ENCODE measurements around the gene DIPK2A.
A peak's percentile ranks its signal among the peaks of the same experiment; 100 is the strongest.

DIPK2A gene

DNA sequence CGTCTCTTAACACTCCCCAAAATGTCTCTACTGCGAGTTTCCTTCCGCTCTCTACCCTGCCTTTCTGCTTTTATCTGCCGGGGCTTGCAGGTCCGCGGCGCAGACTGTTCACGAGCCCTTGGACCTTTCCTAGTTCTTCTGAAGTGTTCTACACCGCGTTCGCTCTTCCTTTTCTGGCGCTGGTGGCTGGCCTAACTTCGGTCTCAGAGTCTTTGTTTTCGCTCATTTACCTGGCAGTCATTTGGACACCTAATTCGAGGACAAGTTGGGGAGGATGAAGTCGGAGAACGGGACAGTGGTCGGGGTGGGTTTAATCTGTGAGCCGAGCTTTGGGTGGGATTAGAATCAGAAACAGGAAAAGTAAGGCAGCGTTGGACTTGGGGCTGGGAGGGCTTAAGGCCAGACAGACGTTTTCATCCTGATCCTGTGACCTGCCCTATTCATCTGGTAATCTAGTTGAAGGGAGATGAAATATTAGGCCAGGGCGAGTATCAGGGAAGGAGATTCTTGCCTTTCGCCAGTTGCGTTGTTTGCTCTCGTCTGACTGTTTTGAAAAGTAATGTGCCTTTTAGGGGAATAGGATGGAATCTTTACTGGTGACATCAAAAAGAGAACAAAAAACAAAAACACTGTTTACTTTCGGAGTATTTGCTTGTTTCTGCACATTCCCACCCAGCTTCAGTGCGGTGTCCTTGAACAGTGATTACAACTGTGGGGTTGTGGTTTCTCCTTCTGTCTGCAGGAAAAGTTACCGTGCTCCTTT, 1.8 kb downstream of the DIPK2A start:
- DNase-seq (ENCODE audit: low spot score): no peak
- in situ Hi-C loops (cut with MboI; ENCODE audit: low pct_unique_long_range_greater_than_20kb, low sequenced_read_pairs, unreplicated experiment): no loop called here
- TF ChIP-seq, protein P1, sequence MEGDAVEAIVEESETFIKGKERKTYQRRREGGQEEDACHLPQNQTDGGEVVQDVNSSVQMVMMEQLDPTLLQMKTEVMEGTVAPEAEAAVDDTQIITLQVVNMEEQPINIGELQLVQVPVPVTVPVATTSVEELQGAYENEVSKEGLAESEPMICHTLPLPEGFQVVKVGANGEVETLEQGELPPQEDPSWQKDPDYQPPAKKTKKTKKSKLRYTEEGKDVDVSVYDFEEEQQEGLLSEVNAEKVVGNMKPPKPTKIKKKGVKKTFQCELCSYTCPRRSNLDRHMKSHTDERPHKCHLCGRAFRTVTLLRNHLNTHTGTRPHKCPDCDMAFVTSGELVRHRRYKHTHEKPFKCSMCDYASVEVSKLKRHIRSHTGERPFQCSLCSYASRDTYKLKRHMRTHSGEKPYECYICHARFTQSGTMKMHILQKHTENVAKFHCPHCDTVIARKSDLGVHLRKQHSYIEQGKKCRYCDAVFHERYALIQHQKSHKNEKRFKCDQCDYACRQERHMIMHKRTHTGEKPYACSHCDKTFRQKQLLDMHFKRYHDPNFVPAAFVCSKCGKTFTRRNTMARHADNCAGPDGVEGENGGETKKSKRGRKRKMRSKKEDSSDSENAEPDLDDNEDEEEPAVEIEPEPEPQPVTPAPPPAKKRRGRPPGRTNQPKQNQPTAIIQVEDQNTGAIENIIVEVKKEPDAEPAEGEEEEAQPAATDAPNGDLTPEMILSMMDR (IDR thresholded peaks at IDR 0.05; ENCODE audit: extremely low read depth, insufficient read depth, missing control alignments): no peak

DNA sequence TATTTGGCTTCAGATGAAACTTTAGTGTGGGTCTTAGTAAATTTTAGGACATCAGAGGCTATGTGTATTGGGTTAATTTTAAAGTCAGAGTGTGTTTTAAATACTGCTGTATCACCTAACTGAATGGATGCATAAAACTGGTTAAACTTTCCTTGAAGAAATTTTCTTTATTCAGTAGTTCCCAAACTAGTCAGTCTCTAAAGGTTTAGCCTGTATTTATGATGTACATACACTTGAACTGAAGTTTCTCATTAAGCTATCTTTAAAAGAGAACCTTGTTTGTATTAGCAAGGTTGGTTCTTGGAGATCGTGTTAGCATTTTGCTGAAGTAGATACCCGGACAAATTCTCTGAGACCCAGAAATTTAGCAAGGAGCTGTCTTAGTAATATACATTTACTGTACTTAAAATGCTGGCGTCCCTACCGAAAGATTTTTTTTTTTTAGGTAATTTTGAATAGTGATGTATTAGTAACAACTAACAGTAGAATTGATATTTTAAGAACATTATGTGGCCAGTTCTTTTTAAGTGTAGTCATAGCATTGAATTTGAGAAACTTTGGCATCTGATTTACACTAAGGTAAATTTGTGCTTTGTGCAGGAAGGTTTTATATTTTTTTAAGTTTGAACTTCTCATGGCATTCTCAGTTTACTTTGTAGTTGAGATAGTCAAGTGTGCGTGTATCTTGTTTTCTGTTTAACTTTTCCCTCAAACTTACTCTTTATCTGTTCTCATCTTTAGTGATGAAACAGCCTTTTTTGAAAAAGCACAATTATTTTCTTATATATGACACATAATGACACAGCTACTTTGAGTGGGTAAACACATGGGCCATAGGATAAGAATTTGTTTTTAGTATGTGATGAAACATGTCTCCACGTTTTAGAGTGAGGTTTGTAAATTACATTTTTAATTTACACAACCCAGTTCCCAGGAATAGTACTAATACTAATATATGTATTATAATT, 2.9 kb downstream of the DIPK2A start:
- no peak for DNase-seq (ENCODE audit: low spot score)
- TF ChIP-seq, protein P1 (IDR thresholded peaks at IDR 0.05; ENCODE audit: extremely low read depth, insufficient read depth, missing control alignments): no peak
- in situ Hi-C loops (cut with MboI; ENCODE audit: low pct_unique_long_range_greater_than_20kb, low sequenced_read_pairs, unreplicated experiment): no loop called here

DNA sequence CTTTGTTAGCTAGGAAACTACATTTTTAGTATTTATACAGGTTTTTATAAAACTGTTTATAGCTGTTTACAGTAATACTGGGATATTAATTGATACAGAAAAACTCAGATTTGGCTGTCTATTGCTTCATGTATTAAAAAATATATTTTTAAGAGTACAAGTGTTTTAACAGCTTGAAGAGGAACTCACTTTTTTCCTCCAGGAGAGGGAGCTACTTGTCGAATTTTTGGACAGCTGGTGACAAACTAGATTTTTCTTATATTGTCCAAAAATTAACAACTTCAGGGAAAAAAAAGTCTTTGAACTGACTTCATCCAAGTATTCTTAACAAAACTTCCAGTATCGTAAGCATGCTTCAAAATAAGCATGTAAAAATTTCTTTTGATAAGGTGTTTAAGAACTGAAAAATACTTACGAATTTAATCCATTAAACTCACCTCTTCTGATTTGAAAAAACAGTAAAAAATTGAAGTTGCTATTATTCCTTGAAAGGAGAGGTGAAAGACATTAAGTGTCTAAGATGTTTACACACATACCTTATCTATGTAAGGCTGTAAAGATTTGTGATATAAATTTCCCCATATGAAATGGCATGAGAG, 4.0 kb downstream of the DIPK2A start:
- in situ Hi-C loops (cut with MboI; ENCODE audit: low pct_unique_long_range_greater_than_20kb, low sequenced_read_pairs, unreplicated experiment): no loop called here

DNA sequence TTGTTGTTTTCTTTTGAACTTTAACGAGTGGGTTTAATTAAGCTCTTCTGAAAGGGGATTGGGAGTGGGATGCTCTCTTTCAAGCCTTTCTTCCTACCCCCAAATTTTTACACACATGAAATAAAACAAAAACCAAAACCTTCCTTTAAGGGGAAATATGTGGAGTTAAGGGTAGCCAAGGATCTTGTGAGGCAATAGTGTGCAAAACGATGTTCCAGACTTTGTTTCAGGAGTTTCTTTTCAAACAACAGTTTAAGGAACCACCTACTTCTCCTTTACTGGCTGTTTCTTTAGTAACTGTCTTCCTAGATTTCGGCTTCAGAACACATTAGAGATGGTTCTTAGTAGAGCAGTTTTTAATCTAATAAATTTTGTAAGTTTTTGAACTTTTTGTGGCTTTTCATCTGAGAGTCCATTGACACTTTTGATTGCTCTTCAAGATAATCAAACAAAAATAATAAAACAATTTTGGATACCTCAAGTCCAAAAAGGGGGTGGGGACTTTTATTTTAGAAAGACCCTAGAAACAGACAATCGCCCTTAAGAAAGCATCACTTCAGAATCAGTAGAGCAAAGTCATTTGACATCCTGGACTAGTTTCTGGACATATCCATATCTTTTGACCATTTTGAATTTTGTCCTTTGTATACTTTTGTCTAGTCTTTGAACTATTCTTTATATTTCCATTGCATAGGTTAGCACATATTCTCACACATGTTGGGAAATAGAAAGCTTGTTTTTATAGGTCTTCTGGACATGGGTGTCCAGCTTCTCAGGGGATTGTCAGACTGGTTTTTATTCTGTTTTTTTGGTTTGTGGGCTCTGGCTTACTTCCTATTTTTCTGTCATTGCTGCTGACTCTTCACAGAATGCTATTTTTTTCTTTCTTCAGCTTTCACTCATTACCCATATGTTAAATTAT, 6.0 kb downstream of the DIPK2A start:
- DNase-seq (ENCODE audit: low spot score): peak; percentile 34
- in situ Hi-C loops (cut with MboI; ENCODE audit: low pct_unique_long_range_greater_than_20kb, low sequenced_read_pairs, unreplicated experiment): no loop called here
- TF ChIP-seq, protein P1 (IDR thresholded peaks at IDR 0.05; ENCODE audit: extremely low read depth, insufficient read depth, missing control alignments): no peak

More for the DNA sequence above, 4.0 kb downstream of the DIPK2A start:
- TF ChIP-seq, protein P1 (IDR thresholded peaks at IDR 0.05; ENCODE audit: extremely low read depth, insufficient read depth, missing control alignments): peak; percentile 57
- DNase-seq (ENCODE audit: low spot score): peak; percentile 24

DNA sequence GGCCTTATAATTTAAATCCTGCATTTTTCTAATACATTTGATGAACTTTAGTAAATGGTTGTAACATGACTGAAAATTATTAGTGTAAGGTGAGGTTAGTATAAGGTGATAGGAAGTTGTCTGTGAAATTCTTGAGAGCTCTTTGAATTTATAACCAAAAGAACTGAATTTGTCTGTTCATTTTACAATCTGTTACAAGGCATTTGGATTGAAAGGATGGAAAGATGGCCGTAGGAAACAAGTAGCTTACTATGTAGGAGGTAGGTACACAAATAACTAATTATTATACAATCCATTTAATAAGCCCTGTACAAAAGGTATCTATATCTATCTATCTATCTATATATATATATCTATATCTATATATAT, 6.6 kb downstream of the DIPK2A start:
- no peak for DNase-seq (ENCODE audit: low spot score)
- TF ChIP-seq, protein P1 (IDR thresholded peaks at IDR 0.05; ENCODE audit: extremely low read depth, insufficient read depth, missing control alignments): no peak
- in situ Hi-C loops (cut with MboI; ENCODE audit: low pct_unique_long_range_greater_than_20kb, low sequenced_read_pairs, unreplicated experiment): no loop called here
